ENCODE results near the gene NPAS3.

DNA sequence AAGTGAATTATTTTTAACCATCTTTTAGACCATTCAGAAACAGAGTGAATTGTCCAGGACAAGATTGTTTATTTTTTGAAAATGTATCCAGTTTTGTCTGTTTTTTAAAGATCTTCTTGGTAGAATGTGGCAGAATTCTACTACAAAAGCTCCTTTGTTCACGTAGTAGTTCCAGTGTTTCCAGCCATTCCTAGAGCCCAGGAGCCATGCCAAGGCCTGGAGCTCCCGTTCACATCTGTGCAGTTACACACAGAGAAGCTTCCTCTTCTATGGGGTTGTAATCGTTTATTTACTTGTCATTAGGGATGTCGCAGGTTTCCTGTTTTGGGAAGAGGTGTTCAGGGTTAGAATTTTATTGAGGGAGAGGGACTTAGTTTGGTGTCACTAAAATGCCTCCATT is 409.8 kb downstream of the NPAS3 start:
- TF ChIP-seq, protein P1, sequence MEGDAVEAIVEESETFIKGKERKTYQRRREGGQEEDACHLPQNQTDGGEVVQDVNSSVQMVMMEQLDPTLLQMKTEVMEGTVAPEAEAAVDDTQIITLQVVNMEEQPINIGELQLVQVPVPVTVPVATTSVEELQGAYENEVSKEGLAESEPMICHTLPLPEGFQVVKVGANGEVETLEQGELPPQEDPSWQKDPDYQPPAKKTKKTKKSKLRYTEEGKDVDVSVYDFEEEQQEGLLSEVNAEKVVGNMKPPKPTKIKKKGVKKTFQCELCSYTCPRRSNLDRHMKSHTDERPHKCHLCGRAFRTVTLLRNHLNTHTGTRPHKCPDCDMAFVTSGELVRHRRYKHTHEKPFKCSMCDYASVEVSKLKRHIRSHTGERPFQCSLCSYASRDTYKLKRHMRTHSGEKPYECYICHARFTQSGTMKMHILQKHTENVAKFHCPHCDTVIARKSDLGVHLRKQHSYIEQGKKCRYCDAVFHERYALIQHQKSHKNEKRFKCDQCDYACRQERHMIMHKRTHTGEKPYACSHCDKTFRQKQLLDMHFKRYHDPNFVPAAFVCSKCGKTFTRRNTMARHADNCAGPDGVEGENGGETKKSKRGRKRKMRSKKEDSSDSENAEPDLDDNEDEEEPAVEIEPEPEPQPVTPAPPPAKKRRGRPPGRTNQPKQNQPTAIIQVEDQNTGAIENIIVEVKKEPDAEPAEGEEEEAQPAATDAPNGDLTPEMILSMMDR (IDR thresholded peaks at IDR 0.05), result no peak
- no peak for TF ChIP-seq POLR2A (IDR thresholded peaks at IDR 0.05)
